Measurements from ENCODE around the gene CFL1.
"Not testable (repeated sequence)": the region's sequence is repeated elsewhere in the genome, so short reads cannot be mapped to it uniquely, and the experiment has no call there.

Gene CFL1

DNA sequence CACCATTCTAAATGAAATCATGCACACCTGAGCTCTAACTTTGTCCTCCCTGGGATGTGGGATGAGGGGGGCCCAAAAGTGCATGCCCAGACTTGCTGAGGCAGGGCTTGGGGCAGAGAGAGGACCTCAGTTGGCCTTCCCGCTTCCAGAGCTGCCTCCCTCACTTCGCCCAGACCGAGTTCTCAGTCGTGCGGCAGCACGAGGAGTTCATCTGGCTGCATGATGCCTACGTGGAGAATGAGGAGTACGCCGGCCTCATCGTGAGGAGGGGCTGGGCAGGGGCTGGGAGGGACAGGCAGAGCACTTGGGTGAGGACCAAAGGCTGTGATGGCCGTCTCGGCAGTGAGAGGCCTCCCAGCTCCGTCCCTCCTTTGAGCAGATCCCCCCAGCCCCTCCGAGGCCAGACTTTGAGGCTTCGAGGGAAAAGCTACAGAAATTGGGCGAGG lies 8.2 kb downstream of the CFL1 start:
- TF ChIP-seq, protein P1, sequence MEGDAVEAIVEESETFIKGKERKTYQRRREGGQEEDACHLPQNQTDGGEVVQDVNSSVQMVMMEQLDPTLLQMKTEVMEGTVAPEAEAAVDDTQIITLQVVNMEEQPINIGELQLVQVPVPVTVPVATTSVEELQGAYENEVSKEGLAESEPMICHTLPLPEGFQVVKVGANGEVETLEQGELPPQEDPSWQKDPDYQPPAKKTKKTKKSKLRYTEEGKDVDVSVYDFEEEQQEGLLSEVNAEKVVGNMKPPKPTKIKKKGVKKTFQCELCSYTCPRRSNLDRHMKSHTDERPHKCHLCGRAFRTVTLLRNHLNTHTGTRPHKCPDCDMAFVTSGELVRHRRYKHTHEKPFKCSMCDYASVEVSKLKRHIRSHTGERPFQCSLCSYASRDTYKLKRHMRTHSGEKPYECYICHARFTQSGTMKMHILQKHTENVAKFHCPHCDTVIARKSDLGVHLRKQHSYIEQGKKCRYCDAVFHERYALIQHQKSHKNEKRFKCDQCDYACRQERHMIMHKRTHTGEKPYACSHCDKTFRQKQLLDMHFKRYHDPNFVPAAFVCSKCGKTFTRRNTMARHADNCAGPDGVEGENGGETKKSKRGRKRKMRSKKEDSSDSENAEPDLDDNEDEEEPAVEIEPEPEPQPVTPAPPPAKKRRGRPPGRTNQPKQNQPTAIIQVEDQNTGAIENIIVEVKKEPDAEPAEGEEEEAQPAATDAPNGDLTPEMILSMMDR (IDR thresholded peaks at IDR 0.05; ENCODE audit: control insufficient read depth, extremely low read depth, insufficient read depth) = no peak
- DNase-seq (ENCODE audit: low read depth) = no peak
- H3K4me3 ChIP-seq (ENCODE audit: low read depth, low read length) = no peak overlapping the region

DNA sequence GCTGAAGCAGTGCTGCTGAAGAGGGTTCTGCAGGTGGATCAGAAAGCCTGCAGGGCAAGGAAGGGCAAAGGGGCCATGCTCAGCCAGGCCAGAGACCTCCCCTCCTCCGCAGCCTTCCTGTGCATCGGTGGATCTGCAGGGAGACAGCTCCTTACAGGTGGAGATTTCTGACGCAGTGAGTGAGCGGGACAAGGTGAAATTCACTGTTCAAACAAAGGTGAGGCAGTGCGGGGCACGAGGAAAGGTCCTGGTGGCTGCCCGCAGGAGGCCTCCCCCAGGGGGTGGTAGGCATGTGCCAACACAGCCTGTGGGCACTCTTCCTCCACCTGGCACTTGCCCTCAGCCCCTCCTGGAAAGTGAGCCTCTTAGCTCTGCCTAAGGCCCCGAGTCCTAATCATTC lies 8.6 kb downstream of the CFL1 start:
- TF ChIP-seq, protein P1 (IDR thresholded peaks at IDR 0.05; ENCODE audit: control insufficient read depth, extremely low read depth, insufficient read depth) = no peak
- H3K4me3 ChIP-seq (ENCODE audit: low read depth, low read length) = no peak overlapping the region
- no peak for DNase-seq (ENCODE audit: low read depth)

- not testable (repeated sequence) for H3K4me3 ChIP-seq (ENCODE audit: low read depth, low read length); DNase-seq (ENCODE audit: low read depth)
Measured at GRCh38 chr11:65848693-65849092, 9.3 kb downstream of the CFL1 start.

GRCh38 chr11:65847746-65848145 lies 10.2 kb downstream of the CFL1 start:
- no peak for DNase-seq (ENCODE audit: low read depth)
- TF ChIP-seq, protein P1 (IDR thresholded peaks at IDR 0.05; ENCODE audit: control insufficient read depth, extremely low read depth, insufficient read depth) = no peak
- H3K4me3 ChIP-seq (ENCODE audit: low read depth, low read length) = no peak overlapping the region

- no peak overlapping the region for H3K4me3 ChIP-seq (ENCODE audit: low read depth, low read length)
- TF ChIP-seq, protein P1 (IDR thresholded peaks at IDR 0.05; ENCODE audit: control insufficient read depth, extremely low read depth, insufficient read depth) = no peak
- no peak for DNase-seq (ENCODE audit: low read depth)
Measured at GRCh38 chr11:65844231-65844872, 13.6 kb downstream of the CFL1 start.

DNA sequence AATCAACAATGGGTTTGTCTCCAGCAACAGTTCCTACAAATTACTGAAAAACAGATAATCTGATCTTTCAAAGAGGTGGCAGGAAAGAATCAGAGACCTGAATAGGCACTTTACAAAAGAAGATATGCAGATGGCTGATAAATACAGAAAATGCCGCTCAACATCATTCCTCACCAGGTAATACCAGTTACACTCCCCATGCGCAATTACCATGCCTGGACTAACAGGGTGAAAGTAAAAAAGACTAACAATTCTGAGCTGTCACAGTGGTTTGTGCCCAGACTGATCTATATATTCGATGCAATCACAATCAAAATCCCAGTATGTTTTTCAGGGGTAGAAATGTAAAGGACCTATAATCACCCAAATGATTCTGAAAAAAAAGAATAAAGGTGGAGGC lies 14.2 kb downstream of the CFL1 start:
- TF ChIP-seq, protein P1 (IDR thresholded peaks at IDR 0.05; ENCODE audit: control insufficient read depth, extremely low read depth, insufficient read depth) = no peak
- H3K4me3 ChIP-seq (ENCODE audit: low read depth, low read length) = no peak overlapping the region
- DNase-seq (ENCODE audit: low read depth) = no peak

- TF ChIP-seq, protein P1 (IDR thresholded peaks at IDR 0.05; ENCODE audit: control insufficient read depth, extremely low read depth, insufficient read depth) = no peak
- no peak overlapping the region for H3K4me3 ChIP-seq (ENCODE audit: low read depth, low read length)
- DNase-seq (ENCODE audit: low read depth) = no peak
Measured at GRCh38 chr11:65842144-65842543, 15.8 kb downstream of the CFL1 start.

Data from LNCaP clone FGC (cell line).